ENCODE results near the gene CASS4.

DNA sequence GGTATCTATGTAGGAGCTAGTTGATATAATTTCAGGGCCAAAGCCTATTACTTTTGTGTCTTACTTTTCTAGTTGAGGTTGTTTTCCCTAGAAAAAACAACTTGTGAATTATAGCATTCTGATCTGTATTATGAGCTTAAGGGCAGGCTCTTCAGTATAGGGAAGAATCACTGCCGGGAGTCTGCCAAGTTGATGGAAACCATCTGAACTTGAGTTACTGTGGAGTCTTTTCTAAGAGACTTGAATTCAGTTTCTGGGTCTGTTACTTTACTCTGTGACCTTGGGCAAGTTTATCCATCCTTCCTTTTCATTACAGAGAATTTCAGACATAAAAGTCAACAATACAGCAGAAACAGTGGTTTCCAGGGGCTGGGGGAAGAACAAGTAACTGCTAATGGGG is 2.1 kb upstream of the CASS4 start:
- no peak for TF ChIP-seq EZH2phosphoT487 (IDR thresholded peaks at IDR 0.05; ENCODE audit: borderline replicate concordance, low read depth, low read length)
- TF ChIP-seq, protein P1, sequence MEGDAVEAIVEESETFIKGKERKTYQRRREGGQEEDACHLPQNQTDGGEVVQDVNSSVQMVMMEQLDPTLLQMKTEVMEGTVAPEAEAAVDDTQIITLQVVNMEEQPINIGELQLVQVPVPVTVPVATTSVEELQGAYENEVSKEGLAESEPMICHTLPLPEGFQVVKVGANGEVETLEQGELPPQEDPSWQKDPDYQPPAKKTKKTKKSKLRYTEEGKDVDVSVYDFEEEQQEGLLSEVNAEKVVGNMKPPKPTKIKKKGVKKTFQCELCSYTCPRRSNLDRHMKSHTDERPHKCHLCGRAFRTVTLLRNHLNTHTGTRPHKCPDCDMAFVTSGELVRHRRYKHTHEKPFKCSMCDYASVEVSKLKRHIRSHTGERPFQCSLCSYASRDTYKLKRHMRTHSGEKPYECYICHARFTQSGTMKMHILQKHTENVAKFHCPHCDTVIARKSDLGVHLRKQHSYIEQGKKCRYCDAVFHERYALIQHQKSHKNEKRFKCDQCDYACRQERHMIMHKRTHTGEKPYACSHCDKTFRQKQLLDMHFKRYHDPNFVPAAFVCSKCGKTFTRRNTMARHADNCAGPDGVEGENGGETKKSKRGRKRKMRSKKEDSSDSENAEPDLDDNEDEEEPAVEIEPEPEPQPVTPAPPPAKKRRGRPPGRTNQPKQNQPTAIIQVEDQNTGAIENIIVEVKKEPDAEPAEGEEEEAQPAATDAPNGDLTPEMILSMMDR (conservative IDR thresholded peaks at IDR 0.05; ENCODE audit: low read length): no peak
